GM23338 (cell line): ENCODE results near the gene NELL2. TPM values are rescaled to one million over a fixed set of nuclear protein-coding genes. Genes with fewer than 3 reads are reported as not detected.

ENCODE experiments used
- ATAC-seq: fragments of 200-7000 bp; cut with Tn5 transposase; 3 replicates; pipeline ENCODE4 v1.9.1; 2020
- DNase-seq: peaks from one replicate; pipeline ENCODE4 v3.0.0-alpha.2; 2015; ENCODE audit warnings: low spot score
- H2AFZ ChIP-seq: fragments of 200-600 bp; sonication (generic); 2 replicates; pipeline ENCODE4 v1.8.0; 2016; ENCODE audit warnings: antibody characterized with exemption, mild to moderate bottlenecking, moderate library complexity
- H3F3A ChIP-seq: fragments of 200-600 bp; sonication (generic); replicated peaks from 2 replicates; pipeline ENCODE4 v1.8.0; 2017; ENCODE audit warnings: antibody characterized with exemption, mixed run types, low read depth
- H3K27ac ChIP-seq: fragments of 200-600 bp; sonication (generic); 2 replicates; pipeline ENCODE4 v1.6.1; 2016; ENCODE audit warnings: low read depth
- H3K27me3 ChIP-seq: fragments of 200-600 bp; sonication (generic); 2 replicates; pipeline ENCODE4 v1.8.0; 2016; ENCODE audit warnings: mild to moderate bottlenecking, mixed run types, moderate library complexity; ENCODE audit not compliant: insufficient read depth
- H3K36me3 ChIP-seq: fragments of 200-600 bp; sonication (generic); 2 replicates; pipeline ENCODE4 v1.8.0; 2016; ENCODE audit warnings: mild to moderate bottlenecking; ENCODE audit not compliant: insufficient read depth
- H3K4me1 ChIP-seq: fragments of 200-600 bp; sonication (generic); 2 replicates; pipeline ENCODE4 v1.8.0; 2016; ENCODE audit warnings: mild to moderate bottlenecking, moderate library complexity; ENCODE audit not compliant: insufficient read depth
- H3K4me2 ChIP-seq: fragments of 200-600 bp; sonication (generic); 2 replicates; pipeline ENCODE4 v1.7.1; 2017; ENCODE audit warnings: mixed run types
- H3K4me3 ChIP-seq: fragments of 200-600 bp; sonication (generic); 2 replicates; pipeline ENCODE4 v1.6.1; 2016; ENCODE audit warnings: mixed run types
- H3K79me2 ChIP-seq: fragments of 200-600 bp; sonication (generic); replicated peaks from 2 replicates; pipeline ENCODE4 v1.8.0; 2017; ENCODE audit warnings: mild to moderate bottlenecking; ENCODE audit not compliant: insufficient read depth
- H3K9me2 ChIP-seq: fragments of 200-600 bp; sonication (generic); 2 replicates; pipeline ENCODE4 v1.8.0; 2017; ENCODE audit not compliant: insufficient read depth
- H4K20me1 ChIP-seq: fragments of 200-600 bp; sonication (generic); replicated peaks from 2 replicates; pipeline ENCODE4 v1.8.0; 2017; ENCODE audit warnings: mild to moderate bottlenecking; ENCODE audit not compliant: insufficient read depth
- H3K27ac Mint-ChIP-seq: 2 replicates; pipeline ENCODE4 v1.8.0; 2020; ENCODE audit warnings: inconsistent platforms, mild to moderate bottlenecking, moderate library complexity, mixed read lengths
- H3K27me3 Mint-ChIP-seq: 3 replicates; pipeline ENCODE4 v1.8.0; 2022; ENCODE audit warnings: low read depth, mild to moderate bottlenecking, moderate library complexity, mixed read lengths, inconsistent platforms; ENCODE audit not compliant: insufficient read depth, poor library complexity
- H3K36me3 Mint-ChIP-seq: 3 replicates; pipeline ENCODE4 v1.8.0; 2021; ENCODE audit warnings: low read depth, mild to moderate bottlenecking, inconsistent platforms, moderate library complexity, mixed read lengths
- H3K4me1 Mint-ChIP-seq: 3 replicates; pipeline ENCODE4 v1.8.0; 2020; ENCODE audit warnings: mild to moderate bottlenecking, inconsistent platforms, mixed read lengths
- H3K4me3 Mint-ChIP-seq: 3 replicates; pipeline ENCODE4 v1.8.0; 2021; ENCODE audit warnings: moderate library complexity, mild to moderate bottlenecking, inconsistent platforms, mixed read lengths
- H3K9me3 Mint-ChIP-seq: 3 replicates; pipeline ENCODE4 v1.8.0; 2020; ENCODE audit warnings: moderate library complexity, mild to moderate bottlenecking, inconsistent platforms, mixed read lengths
- CREB1 ChIP-seq: fragments of 250-450 bp; sonication (Bioruptor Pico); IDR thresholded peaks from 2 replicates; pipeline ENCODE4 v1.5.0; 2020; ENCODE audit warnings: low read depth, mild to moderate bottlenecking, moderate library complexity
- EZH2 ChIP-seq: fragments of 200-600 bp; sonication (generic); IDR thresholded peaks from one replicate; pipeline ENCODE4 v1.8.0; 2017; ENCODE audit warnings: antibody characterized with exemption, mild to moderate bottlenecking, low read depth; ENCODE audit not compliant: unreplicated experiment
- EZH2phosphoT487 ChIP-seq: fragments of 200-600 bp; sonication (generic); IDR thresholded peaks from one replicate; pipeline ENCODE4 v1.8.1; 2018; ENCODE audit warnings: antibody characterized with exemption; ENCODE audit not compliant: unreplicated experiment
- JUNB ChIP-seq: IDR thresholded peaks from one replicate; pipeline ENCODE4 v1.6.1; 2016; ENCODE audit warnings: antibody characterized with exemption; ENCODE audit not compliant: unreplicated experiment
- NANOG ChIP-seq: IDR thresholded peaks from 2 replicates; pipeline ENCODE4 v1.6.1; 2016; ENCODE audit warnings: antibody characterized with exemption, borderline replicate concordance
- POLR2AphosphoS5 ChIP-seq: IDR thresholded peaks from 2 replicates; pipeline ENCODE4 v1.6.1; 2016; ENCODE audit warnings: antibody characterized with exemption, low read depth
- STAT1 ChIP-seq: IDR thresholded peaks from one replicate; pipeline ENCODE4 v1.6.1; 2016; ENCODE audit warnings: antibody characterized with exemption; ENCODE audit not compliant: unreplicated experiment
- ZNF114 ChIP-seq: fragments of 250-450 bp; sonication (Bioruptor Pico); IDR thresholded peaks from 2 replicates; pipeline ENCODE4 v1.5.0; 2020; ENCODE audit warnings: mild to moderate bottlenecking, moderate library complexity
- ZNF331 ChIP-seq: fragments of 250-450 bp; sonication (Bioruptor Pico); IDR thresholded peaks from 2 replicates; pipeline ENCODE4 v1.5.0; 2020; ENCODE audit warnings: low read depth, mild to moderate bottlenecking, moderate library complexity
- polyA plus RNA-seq: library from polyadenylated mRNA; unstranded; fragments of >200 nt; fragmentation: Nextera tagmentation; extraction: Ambion mirVana; gene quantifications from 2 replicates; pipeline ENCODE4 v1.2.1, GENCODE V29; 2016
- total RNA-seq: library from RNA; depleted of rRNA; stranded (reverse); fragments of >200 nt; shearing (Covaris generic); gene quantifications from 2 replicates; pipeline ENCODE4 v1.2.3, GENCODE V29; 2014
- TF ChIP-seq, protein P1 (sequence below): IDR thresholded peaks from one replicate; pipeline ENCODE4 v1.6.1; 2018; ENCODE audit warnings: antibody characterized with exemption; ENCODE audit not compliant: unreplicated experiment
- TF ChIP-seq, protein P2 (sequence below): fragments of 250-450 bp; sonication (Bioruptor Pico); IDR thresholded peaks from 2 replicates; pipeline ENCODE4 v1.5.0; 2020; ENCODE audit warnings: mild to moderate bottlenecking, moderate library complexity
- TF ChIP-seq, protein P3 (sequence below): IDR thresholded peaks from 2 replicates; pipeline ENCODE4 v1.6.1; 2016; ENCODE audit warnings: antibody characterized with exemption
- TF ChIP-seq, protein P4 (sequence below), 2 experiments: fragments of 200-600 bp in 1 of 2; sonication (generic) in 1 of 2; conservative IDR thresholded peaks; 2 replicates each; pipeline versions ENCODE4 v1.5.1 to v1.6.1; 2016 to 2017; ENCODE audit warnings: antibody characterized with exemption in 2 of 2, low read depth in 2 of 2, mild to moderate bottlenecking in 2 of 2, moderate library complexity in 1 of 2

The NELL2 gene
- total and polyA plus RNA-seq, 2 experiments from 2014 or later = 25.1 to 99.5 TPM

DNA sequence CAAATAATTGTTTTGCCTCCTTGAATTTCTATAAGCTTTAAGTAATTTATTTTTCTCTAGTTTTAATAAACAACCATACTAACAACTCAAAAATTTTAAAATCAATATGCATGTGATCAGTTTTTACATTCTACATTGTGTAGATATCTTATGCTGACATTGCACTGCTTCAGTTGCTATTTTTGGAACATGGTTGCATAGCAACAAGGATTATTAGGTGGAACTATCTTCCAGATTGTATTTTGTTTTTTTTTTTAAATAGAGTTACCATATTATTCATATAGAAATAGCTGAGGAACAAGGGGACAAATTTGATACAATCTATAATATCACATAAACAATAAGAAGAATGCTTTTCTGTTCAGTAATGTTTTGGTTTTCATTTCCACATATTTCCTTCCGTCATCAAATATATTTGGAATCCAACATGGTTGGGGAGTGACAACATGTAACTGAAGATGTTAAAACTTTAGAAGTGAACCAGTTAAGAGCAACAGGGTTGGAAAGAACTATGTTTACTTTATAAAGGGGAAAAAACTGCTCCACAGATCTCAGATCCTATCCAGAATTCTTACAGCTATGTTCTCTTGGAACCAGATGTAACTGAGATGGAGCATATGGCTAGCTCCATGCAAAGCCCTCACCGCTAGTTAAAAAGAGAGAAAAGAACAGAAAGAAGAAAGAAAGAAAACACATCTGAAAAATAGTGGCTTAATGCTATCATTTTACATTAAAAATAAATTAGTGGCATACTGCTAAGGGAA, 235.5 kb downstream of the NELL2 start:
- Histone ChIP-seq H4K20me1 (no peaks in the 10 kb centered on the region), H3K9me2 (no peaks in the 10 kb centered on the region), H3K36me3 (no peaks in the 10 kb centered on the region), H3K79me2 (no peaks in the 10 kb centered on the region), H3F3A (no peaks in the 10 kb centered on the region), H3K4me1 (peaks cover 16% of the 10 kb centered on the region; the same call in 1 of the 2 replicates), H2AFZ (no peak overlapping the region), H3K27ac (no peak overlapping the region), H3K4me3 (no peak overlapping the region), H3K27me3 (no peaks in the 10 kb centered on the region), H3K4me2 (no peak overlapping the region)
- no peak for DNase-seq
- Mint-ChIP-seq H3K9me3 (no peaks in the 10 kb centered on the region), H3K27ac (no peak overlapping the region), H3K4me3 (no peak overlapping the region), H3K4me1 (peaks cover 11% of the 10 kb centered on the region), H3K27me3 (no peaks in the 10 kb centered on the region), H3K36me3 (no peaks in the 10 kb centered on the region)
- ATAC-seq = no peak
- TF ChIP-seq NANOG (no peak), ZNF331 (no peak), CREB1 (CRISPR knock-in tag) (no peak), ZNF114 (CRISPR knock-in tag) (no peak), JUNB (no peak), STAT1 (no peak), EZH2 (no peak), POLR2AphosphoS5 (no peak), EZH2phosphoT487 (no peak)
- TF ChIP-seq, protein P1, sequence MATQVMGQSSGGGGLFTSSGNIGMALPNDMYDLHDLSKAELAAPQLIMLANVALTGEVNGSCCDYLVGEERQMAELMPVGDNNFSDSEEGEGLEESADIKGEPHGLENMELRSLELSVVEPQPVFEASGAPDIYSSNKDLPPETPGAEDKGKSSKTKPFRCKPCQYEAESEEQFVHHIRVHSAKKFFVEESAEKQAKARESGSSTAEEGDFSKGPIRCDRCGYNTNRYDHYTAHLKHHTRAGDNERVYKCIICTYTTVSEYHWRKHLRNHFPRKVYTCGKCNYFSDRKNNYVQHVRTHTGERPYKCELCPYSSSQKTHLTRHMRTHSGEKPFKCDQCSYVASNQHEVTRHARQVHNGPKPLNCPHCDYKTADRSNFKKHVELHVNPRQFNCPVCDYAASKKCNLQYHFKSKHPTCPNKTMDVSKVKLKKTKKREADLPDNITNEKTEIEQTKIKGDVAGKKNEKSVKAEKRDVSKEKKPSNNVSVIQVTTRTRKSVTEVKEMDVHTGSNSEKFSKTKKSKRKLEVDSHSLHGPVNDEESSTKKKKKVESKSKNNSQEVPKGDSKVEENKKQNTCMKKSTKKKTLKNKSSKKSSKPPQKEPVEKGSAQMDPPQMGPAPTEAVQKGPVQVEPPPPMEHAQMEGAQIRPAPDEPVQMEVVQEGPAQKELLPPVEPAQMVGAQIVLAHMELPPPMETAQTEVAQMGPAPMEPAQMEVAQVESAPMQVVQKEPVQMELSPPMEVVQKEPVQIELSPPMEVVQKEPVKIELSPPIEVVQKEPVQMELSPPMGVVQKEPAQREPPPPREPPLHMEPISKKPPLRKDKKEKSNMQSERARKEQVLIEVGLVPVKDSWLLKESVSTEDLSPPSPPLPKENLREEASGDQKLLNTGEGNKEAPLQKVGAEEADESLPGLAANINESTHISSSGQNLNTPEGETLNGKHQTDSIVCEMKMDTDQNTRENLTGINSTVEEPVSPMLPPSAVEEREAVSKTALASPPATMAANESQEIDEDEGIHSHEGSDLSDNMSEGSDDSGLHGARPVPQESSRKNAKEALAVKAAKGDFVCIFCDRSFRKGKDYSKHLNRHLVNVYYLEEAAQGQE = no peak
- TF ChIP-seq, protein P2, sequence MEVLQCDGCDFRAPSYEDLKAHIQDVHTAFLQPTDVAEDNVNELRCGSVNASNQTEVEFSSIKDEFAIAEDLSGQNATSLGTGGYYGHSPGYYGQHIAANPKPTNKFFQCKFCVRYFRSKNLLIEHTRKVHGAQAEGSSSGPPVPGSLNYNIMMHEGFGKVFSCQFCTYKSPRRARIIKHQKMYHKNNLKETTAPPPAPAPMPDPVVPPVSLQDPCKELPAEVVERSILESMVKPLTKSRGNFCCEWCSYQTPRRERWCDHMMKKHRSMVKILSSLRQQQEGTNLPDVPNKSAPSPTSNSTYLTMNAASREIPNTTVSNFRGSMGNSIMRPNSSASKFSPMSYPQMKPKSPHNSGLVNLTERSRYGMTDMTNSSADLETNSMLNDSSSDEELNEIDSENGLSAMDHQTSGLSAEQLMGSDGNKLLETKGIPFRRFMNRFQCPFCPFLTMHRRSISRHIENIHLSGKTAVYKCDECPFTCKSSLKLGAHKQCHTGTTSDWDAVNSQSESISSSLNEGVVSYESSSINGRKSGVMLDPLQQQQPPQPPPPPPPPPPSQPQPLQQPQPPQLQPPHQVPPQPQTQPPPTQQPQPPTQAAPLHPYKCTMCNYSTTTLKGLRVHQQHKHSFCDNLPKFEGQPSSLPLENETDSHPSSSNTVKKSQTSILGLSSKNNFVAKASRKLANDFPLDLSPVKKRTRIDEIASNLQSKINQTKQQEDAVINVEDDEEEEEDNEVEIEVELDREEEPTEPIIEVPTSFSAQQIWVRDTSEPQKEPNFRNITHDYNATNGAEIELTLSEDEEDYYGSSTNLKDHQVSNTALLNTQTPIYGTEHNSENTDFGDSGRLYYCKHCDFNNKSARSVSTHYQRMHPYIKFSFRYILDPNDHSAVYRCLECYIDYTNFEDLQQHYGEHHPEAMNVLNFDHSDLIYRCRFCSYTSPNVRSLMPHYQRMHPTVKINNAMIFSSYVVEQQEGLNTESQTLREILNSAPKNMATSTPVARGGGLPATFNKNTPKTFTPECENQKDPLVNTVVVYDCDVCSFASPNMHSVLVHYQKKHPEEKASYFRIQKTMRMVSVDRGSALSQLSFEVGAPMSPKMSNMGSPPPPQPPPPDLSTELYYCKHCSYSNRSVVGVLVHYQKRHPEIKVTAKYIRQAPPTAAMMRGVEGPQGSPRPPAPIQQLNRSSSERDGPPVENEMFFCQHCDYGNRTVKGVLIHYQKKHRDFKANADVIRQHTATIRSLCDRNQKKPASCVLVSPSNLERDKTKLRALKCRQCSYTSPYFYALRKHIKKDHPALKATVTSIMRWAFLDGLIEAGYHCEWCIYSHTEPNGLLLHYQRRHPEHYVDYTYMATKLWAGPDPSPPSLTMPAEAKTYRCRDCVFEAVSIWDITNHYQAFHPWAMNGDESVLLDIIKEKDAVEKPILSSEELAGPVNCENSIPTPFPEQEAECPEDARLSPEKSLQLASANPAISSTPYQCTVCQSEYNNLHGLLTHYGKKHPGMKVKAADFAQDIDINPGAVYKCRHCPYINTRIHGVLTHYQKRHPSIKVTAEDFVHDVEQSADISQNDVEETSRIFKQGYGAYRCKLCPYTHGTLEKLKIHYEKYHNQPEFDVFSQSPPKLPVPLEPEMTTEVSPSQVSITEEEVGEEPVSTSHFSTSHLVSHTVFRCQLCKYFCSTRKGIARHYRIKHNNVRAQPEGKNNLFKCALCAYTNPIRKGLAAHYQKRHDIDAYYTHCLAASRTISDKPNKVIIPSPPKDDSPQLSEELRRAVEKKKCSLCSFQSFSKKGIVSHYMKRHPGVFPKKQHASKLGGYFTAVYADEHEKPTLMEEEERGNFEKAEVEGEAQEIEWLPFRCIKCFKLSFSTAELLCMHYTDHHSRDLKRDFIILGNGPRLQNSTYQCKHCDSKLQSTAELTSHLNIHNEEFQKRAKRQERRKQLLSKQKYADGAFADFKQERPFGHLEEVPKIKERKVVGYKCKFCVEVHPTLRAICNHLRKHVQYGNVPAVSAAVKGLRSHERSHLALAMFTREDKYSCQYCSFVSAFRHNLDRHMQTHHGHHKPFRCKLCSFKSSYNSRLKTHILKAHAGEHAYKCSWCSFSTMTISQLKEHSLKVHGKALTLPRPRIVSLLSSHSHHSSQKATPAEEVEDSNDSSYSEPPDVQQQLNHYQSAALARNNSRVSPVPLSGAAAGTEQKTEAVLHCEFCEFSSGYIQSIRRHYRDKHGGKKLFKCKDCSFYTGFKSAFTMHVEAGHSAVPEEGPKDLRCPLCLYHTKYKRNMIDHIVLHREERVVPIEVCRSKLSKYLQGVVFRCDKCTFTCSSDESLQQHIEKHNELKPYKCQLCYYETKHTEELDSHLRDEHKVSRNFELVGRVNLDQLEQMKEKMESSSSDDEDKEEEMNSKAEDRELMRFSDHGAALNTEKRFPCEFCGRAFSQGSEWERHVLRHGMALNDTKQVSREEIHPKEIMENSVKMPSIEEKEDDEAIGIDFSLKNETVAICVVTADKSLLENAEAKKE (CRISPR knock-in tag) = no peak
- TF ChIP-seq, protein P3, sequence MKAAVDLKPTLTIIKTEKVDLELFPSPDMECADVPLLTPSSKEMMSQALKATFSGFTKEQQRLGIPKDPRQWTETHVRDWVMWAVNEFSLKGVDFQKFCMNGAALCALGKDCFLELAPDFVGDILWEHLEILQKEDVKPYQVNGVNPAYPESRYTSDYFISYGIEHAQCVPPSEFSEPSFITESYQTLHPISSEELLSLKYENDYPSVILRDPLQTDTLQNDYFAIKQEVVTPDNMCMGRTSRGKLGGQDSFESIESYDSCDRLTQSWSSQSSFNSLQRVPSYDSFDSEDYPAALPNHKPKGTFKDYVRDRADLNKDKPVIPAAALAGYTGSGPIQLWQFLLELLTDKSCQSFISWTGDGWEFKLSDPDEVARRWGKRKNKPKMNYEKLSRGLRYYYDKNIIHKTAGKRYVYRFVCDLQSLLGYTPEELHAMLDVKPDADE = no peak
- TF ChIP-seq, protein P4, sequence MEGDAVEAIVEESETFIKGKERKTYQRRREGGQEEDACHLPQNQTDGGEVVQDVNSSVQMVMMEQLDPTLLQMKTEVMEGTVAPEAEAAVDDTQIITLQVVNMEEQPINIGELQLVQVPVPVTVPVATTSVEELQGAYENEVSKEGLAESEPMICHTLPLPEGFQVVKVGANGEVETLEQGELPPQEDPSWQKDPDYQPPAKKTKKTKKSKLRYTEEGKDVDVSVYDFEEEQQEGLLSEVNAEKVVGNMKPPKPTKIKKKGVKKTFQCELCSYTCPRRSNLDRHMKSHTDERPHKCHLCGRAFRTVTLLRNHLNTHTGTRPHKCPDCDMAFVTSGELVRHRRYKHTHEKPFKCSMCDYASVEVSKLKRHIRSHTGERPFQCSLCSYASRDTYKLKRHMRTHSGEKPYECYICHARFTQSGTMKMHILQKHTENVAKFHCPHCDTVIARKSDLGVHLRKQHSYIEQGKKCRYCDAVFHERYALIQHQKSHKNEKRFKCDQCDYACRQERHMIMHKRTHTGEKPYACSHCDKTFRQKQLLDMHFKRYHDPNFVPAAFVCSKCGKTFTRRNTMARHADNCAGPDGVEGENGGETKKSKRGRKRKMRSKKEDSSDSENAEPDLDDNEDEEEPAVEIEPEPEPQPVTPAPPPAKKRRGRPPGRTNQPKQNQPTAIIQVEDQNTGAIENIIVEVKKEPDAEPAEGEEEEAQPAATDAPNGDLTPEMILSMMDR (conservative IDR thresholded peaks at IDR 0.05; ENCODE audit: low read depth in 2 of 2) = no peak
